Kidney tubule cell (primary cell): ENCODE data around the gene ARRB1.

ENCODE experiments used
- DNase-seq: peaks from one replicate; pipeline ENCODE4 v3.0.0-alpha.2; 2018; ENCODE audit warnings: low spot score

The ARRB1 gene

GRCh38 chr11:75223954-75224643 lies 127.4 kb downstream of the ARRB1 start:
- peak; percentile 49 for DNase-seq

- no peak for DNase-seq
Observed at GRCh38 chr11:75219869-75220268, 131.6 kb downstream of the ARRB1 start.

GRCh38 chr11:75214843-75215242 lies 136.6 kb downstream of the ARRB1 start:
- no peak for DNase-seq

- peak; percentile 78 for DNase-seq
Observed at GRCh38 chr11:75214411-75214821, 137.0 kb downstream of the ARRB1 start.
